ENCODE results near the gene LCN2.

The LCN2 gene

DNA sequence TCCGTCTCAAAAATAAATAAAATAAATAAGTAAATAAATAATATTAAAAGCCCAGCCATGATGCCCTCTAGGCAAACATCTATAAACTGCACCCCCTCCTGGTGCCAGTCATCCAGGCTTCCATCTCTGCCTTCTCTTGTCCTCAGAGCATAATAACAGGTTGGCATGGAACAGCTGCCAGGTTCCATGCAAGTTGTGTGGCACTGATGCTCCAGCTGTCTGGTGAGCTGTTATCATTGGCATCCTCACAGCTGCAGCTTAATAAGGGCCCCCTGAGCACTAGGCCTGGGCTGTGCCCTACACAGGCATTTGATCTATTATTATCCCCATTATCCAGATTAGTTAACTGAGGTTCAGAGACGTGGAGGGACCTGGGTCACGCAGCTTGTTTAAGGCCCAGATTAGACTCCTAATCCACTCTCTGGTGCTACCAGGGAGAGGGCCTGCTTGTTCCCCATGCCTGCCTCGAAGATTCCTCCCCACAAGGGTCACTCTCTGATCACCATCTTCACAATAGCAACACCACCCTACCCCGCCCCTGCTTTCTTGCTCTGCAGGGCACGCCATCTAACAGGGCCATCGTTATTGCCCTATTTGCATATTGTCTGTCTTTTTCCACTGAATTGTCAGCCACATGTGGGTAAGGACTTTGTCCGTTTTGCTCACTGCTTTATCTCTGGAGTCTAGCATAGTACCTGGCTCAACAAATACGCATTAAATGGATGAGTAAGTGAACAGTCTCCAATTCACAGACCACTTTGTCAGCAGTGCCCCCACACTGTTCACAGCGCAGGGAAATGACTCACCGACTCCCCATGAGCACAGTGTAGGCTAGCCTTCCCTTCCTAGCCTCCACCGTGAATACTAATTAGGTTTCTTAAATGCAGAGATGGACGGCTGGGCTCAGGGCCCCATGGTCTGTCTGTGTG, 52.5 kb downstream of the LCN2 start:
- DNase-seq (ENCODE audit: low read depth) = no peak

DNA sequence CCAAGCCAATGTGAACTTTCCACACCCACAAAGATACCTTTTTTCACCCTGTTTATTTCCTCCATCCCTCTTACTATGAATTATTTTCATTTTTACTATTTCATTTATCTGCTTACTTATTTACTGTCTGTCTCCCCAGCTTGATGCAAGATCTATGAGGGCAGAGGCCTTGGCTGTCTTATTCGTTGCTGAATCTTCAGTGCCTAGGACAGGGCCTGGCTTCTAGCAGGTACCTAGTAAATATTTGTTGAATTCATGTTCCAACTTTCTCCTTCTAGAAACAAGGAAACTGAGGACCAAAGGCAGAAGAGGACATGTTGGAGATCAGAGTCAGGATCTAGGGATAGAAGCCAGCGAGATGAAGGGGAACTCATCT, 53.4 kb downstream of the LCN2 start:
- DNase-seq (ENCODE audit: low read depth) = no peak

All from fibroblast of gingiva (primary cell).